ENCODE data around the gene SLC35A4.

SLC35A4 gene, protein sequence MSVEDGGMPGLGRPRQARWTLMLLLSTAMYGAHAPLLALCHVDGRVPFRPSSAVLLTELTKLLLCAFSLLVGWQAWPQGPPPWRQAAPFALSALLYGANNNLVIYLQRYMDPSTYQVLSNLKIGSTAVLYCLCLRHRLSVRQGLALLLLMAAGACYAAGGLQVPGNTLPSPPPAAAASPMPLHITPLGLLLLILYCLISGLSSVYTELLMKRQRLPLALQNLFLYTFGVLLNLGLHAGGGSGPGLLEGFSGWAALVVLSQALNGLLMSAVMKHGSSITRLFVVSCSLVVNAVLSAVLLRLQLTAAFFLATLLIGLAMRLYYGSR

DNA sequence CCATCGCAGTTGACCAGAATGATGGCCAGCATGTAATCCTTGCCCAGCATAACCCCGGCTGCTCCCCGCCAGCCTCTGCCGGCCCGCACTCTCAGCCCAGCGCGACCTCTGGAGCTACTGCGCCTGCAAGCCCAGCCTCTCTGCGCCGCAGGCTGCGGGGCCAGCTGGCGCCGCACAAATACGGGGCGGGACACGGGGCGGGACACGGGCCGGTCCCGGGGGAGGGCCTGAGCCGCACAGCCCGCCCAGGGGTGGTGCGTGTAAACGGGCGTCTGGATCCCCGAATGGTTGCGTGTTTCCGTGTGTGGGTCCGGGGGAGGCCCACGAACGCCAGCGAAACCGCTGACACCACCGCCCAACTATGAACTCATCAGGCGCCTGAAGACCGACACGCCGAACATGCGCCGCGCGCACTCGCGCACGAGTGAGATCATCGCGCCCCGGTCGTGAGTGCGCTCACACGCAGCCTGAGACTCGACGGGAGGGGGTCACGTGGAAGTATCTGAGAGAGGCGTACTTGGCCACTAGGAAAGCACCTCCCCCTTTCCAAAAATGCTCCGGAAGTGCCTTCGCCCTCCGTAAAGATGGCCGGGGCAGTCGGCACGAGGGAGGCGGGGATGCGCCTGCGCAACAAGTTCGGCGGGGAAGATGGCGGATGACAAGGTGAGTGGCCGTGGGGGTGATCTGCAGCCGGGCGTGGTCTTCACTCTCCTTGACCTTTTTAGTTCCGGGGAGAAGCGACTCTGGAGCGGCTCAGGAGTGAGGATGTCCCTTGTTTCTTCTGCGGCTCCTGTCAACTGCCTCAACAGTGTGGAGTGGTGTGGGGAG is at the start of gene SLC35A4, which contains the start of gene APBB3:
TSS of gene SLC35A4 (plus strand) at position 633 of the 828 bp plus-strand sequence. CDS start 2,342 bp downstream, outside the sequence.
TSS of gene APBB3 (minus strand) at position 403 of the 828 bp plus-strand sequence. CDS start at position 50, 353 bp downstream.
- peak; percentile 95 for DNase-seq

DNA sequence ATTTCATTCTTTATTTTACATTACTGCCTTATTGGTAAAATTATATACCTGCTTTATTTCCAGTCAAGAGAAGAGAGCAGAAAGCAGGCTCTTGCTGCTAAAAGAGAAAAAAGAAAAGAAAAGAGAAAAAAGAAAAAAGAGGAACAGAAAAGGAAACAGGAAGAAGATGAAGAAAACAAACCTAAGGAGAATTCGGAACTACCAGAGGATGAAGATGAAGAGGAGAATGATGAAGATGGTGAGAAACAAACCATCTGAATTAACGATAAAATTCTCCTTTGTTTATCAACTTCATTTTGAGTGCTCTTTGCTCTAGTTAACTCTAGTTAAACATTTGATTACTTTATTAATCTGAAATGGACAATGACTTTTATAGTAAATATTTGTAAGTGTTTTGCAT is 40.6 kb upstream of the SLC35A4 start:
- no peak for DNase-seq

DNA sequence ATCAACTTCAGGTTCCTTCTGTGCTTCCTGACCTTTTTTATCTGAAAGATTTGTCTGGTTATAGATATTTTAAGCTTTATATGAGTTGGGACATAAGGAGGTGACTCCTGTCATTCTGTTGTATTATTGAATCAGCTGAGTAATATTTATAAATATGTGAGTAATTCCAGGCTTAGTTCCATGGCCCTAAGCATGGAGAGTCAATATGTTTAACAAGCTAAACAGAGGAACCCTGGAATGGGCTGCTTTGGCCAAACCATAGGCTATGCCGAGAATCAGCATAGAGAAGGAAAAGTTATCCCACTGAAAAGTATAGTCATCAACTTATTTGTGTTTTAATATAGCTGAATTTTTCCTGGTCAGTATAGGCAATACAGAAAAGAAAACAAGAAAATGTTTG is 24.4 kb upstream of the SLC35A4 start:
- DNase-seq: no peak

DNA sequence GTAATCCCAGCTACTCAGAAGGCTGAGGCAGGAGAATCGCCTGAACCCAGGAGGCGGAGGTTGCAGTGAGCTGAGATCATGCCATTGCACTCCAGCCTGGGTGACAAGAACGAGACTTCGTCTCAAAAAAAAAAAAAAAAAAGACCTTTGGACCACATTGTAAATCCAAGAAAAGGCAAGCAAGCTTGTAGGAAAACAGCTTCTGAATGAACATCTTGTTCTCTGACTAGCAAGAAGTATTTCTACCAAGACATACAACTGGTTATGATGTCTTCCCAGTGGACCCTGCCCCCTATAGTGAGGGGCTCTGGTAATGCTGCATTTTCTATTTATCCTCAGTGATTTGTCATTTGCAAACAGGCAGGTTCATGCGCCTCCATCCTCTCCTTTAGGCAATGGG is 21.7 kb upstream of the SLC35A4 start:
- no peak for DNase-seq

DNA sequence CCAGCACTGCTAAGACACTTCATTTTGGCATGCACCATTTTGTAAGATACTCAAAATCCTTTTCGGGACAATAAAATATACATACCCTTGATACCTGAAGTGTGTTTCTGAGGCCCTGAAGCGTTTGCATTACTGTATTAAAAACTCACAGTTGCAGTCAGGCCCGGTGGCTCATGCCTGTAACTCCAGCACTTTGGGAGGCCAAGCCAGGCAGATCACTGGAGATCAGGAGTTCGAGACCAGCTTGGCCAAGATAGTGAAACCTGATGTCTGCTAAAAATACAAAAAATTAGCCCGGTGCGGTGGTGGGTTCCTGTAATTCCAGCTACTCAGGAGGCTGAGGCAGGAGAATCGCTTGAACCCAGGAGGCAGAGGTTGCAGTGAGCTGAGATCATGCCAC is 19.6 kb upstream of the SLC35A4 start:
- no peak for DNase-seq

DNA sequence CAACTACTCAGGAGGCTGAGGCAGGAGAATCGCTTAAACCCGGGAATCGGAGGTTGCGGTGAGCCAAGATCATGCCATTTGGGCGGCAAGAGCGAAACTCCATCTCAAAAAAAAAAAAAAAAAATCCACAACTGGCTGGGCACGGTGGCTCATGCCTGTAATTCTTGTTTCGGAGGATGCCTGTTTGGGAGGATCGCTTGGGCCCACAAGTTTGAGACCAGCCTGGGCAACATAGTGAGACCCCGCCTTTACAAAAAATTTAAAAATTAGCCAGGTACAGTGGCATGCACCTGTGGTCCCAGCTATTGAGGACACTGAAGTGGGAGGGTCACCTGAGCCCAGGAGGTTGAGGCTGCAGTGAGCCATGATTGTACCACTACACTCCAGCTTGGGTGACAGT is 19.0 kb upstream of the SLC35A4 start:
- no peak for DNase-seq

DNA sequence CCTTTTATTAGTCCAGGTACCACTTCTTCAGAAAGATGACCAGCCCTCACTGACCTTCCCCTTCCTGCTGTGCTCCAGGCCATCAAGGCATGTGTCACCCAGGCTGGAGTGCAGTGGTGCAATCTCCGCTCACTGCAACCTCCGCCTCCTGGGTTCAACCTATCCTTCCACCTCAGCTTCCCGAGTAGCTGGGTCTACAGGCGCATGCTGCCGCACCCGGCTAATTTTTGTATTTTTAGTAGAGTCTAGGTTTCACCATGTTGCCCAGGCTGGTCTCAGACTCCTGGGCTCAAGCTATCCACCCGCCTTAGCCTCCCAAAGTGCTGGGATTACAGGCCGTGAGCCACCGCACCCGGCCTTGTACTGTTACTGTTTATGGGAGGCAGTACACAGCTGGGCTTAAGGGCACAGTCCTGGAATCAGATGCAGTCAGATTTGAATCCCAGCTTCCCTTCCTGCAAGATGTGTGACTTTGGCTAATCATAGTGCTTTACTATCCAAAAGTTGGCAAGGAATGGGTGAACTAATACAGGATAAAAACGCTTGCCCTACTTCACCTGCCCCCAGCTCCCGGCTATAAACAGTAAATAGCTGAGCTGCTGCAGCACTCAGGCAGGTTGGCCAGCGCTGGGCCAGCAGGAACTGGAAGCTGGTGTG is 17.6 kb upstream of the SLC35A4 start:
- DNase-seq: no peak

DNA sequence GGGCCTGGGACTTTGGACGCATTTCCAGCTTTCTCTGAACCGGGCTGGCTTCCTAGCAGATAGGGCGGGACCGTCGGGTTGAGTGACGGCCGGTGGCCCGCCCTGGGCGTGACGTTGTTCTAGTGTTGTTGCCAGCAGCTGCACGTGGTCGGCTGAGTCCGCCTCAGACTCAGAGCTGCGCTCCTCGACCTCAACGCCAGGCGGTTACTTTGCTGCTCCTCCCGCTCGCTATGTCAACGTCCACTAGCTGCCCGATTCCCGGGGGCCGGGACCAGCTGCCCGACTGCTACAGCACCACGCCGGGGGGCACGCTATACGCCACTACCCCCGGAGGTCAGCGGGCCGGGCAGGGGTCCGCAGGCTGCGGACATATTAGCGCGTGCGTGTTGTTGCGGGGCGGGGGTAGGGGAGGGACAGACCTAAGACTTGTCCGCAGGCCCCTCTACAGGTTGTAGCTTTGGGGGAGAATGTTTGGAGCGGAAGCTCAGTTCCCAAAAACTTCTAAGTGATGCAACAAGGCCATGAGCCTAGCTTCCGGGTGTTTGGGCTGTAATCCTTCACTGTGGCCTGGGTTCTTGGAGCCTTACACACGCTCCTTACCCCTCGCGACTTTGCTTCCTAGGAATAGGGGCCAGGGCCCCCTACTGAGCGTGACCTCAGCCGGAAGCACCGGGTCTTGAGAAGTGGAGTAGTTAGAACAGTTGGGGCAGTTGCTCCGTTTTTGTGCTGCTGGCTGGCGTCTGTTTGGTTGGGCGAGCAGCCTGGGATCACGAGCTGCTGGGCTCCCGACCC is 16.9 kb upstream of the SLC35A4 start, which contains the start of gene EIF4EBP3:
TSS of gene EIF4EBP3 (plus strand) at position 155 of the 792 bp plus-strand sequence. CDS start at position 231, 76 bp downstream.
- no peak for DNase-seq

DNA sequence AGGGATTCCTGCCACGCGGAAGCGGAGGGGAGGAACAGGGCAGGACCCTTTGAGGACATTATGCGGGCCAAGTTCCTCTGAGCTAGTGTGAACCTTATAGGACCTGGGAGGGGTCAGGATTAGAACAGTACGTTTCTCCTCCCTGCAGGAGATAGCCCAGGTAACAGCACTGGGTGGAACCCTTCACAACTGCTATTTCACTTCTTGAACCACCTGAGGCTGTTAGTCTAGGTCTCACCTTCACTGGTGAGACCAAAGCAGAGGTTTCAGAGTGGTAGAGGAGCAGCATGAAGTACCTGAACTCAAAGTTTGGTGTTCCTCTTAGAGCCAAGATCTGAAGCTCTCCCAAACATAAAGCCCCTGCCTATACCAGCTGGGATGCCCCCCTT is 16.3 kb upstream of the SLC35A4 start:
- no peak for DNase-seq

DNA sequence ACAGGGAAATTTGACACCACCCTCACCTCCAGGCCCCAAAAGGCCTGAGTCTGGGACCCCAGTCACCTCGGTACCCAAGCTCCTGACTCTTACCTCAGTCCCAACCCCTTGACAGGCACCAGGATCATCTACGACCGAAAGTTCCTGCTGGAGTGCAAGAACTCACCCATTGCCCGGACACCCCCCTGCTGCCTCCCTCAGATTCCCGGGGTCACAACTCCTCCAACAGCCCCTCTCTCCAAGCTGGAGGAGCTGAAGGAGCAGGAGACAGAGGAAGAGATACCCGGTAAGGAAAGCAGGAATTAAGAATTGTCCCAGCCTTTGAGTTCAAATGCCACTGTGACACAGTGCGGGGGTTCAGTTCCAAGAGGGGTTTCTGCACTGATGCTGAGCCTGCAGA is 15.8 kb upstream of the SLC35A4 start:
- no peak for DNase-seq

DNA sequence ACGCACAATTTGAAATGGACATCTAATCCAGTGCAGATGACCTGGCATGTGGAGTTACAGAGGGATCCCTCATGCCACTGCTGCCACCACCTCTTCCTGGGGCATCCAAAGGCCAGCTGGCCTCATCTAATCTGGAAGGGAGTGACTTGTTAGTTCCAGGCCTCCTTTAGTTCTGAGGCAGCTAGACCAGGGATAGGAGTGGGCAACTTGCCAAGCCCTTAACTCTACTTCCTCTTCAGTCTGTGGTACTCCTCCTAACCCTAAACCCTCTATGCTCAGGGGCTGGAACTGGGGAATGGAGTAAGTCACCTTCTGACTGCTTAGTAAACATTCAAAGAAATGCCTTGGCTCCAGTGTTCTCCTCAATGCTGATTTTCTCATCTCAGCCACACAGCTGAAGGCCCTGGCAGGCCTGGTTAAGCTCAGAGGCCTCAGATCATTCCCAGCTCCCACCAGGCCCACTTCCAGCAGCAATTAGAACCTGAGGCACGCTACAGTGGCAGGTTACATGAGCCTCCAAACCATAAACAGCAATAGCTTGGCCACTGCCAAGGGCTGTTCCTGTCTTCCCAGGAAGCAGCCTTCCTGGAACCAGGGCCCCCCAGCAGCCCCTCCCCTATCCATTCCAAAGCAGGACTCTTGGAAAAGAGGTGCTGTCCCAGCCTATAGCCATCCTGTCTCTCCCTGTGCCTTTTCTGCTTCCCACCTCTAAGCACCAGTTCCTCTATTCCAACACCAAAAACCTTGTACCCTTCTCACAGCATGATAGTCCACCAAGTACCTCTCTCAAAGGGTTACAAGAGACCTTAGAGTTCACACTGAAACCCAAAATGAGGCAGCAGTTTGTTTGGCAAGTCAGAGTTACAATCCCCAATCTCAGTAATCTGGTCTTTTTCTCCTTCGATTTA is 15.1 kb upstream of the SLC35A4 start:
- DNase-seq: no peak

DNA sequence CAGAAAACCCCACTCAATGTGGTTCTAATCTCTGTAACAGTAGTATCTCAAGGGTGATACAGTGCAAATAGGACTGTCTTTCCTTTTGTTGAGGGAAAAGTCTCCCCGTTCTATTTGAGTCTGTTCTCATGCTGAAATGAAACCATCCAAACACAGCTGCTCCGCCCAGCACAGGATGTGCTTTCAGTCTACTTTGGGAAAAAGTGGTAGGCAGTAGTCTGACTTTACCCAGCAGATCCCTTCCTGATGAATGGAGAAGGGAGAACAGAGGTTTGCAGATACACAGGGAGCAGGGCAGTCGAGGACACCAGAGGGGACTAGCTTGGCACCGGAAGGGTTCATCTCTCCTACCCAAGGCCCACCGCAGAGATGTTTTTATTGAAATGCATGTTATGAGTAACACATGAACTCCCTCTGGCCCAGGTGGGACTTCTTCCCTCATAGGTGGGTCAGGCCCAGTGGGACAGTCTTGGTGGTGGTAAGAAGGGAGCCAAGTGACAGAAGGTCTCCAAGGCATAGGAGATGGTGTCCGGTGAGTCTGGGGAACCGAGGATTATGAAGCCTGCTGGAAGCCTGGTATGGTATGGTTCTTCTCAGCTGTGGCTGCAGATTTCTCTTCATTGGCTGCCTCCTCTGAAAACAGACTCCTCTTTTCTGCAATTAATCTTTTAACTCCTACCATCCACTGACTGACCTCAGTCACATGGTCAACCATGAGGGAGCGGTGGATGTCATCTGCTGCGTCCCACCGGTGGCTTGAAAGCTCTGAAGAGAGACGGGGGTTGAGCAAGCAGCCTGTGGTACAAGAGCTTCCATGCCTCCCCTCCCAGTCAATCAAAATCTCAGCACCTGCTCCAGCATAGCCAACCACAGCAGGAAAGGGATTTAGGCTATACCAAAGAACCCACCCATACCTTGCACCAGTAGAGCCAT is 14.2 kb upstream of the SLC35A4 start:
- DNase-seq: no peak

DNA sequence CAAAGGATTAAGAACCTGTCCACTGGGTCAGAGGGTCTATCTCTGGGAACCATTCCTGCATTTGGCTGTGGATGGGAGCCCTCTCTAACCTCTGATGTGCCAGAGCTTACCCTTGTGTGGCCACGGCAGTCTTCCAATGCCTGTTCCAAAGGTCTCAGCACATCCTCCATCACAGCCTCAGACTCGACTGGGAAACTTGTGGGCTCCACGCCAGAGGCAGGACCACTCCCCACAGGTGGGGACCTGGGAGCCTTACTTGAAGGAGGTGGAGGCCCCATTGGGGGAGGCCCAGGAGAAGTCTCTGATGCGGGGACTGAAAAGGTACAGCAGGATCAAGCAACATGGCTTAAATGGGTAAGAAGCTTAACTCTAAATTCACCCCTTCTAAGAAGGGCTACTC is 12.8 kb upstream of the SLC35A4 start:
- no peak for DNase-seq

DNA sequence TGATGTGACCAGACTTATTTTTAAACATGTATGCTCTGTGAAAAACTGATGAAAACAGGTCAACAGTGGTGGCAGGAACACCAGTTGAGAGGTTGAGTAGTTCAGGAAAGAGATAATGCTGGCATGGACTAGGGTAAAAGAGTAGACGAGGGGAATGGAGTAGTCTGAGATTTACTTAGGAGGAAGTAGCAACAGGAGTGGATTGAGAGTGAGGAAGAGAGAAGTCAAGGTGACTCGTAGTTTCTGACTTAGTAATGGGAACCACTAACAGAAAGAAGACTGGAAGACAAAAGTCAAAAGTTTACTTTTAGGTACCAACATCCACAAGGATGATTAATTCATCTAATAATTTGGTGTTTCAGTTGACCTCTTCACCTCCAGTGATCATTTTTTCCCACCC is 11.0 kb upstream of the SLC35A4 start:
- DNase-seq: no peak

DNA sequence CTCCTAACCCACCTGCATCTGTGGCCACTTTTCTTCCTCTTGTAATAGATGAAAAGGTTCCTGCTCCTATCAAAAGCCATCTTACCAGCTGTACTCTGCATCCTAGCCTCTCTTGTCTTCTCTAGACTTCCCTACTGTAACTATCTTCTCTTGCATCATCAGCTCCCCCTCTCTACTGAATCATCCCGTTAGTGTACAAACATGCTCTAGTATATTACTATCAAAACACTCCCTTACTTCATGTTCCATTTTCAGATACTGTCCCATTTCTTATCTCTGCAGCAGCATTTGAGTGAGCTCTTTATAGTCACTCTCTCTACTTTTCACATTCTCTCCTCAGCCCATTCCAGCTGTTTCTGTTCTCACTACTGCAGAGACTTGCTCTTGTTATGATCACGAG is 10.2 kb upstream of the SLC35A4 start:
- DNase-seq: no peak

DNA sequence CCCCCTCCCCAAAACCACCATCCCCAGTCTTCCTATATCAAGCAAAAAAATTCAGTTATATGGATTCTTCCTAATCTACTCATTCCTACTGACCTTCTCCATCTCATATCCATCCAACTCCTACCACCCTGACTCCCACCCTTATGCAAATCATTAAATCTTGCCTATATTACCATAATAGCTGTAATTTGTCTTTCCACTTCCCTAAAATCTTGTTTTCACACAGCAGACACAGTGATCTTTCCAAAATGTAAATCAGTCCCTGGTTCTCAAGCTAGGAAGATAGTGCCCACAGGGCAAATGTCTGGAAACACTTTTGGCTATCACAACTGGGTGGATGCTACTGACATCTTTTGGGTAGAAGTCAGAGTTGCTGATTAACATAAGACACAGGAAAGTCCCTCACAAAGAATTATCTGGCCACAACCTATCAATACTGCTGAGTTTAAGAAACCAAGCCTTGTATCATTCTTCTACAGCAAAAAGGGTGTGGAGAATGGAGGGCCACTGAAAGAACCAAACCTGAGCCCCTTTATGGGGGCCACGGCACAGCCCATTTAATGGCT is 8.8 kb upstream of the SLC35A4 start:
- DNase-seq: no peak

DNA sequence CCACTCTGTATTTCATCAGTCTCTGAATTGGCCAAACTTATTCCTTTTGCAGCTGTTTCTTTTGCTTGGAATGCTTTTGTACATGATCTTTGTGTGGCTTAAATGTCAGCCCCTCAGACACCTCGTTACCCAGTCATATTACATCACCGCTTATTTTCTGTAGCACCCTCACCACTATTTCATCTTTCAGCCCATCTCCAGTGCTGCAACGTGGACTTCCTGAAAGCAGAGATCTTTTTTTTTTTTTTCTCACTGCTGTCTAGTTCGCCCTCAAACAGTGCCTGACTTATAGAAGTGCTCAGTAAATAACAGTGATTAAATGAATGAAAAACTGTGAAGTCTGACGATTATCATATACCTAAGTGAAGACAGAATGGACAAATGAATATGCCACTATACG is 8.2 kb upstream of the SLC35A4 start:
- no peak for DNase-seq

DNA sequence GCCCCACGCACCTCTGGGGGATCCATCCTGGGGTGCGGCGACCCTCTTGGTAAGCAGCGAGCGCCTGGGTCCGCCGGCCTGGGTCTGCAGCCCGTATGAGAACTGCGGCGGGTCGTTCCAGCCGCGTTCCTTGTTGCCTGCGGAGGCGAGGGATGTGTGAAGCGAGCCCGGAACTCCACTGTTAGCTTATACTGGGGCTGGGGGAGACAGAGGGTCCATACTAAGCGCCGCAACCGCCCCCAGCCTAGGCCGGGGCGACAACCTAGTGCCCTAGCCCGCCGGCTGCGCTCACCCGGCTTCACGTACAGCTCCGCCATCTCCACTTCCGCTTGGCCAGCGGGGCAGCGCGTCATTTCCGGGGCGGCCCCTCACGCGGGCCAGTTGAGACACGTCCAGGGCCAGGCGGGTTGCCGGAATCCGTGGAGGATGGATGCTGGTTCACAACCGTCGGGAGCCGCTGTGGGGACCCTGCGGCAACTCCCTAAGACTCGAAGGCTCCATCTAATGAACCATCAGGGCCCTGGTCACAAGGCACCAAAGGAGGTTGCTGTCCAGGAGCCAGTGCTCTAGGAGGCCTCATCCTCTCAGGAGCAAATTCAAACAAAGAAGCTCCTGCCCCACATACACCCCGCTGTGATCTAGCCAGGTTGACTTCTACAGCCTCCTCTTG is 7.4 kb upstream of the SLC35A4 start, which contains the start of gene SRA1:
TSS of gene SRA1 (minus strand) at position 338 of the 670 bp plus-strand sequence. CDS start at position 317, 21 bp downstream.
- peak; percentile 92 for DNase-seq

DNA sequence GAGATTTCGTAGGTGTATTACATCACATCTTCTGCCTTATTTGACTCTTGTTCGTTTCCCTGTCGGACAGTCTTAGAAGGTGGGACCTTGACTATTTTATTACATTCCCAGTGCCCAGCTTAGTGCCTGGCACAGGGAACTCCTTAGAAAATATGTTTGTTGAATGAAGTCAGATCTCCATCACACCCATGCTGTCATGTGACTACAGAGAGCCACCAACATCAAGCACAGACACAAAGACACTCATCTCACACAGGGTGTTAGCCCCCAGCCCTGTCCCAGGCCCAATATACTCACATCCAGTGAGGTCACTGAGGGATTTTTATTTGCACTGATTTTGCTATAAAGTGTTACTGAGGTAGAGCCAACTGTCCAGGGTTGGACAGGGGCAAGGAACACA is 6.7 kb upstream of the SLC35A4 start:
- no peak for DNase-seq

Measured in NCI-H1436 (cell line).